ENCODE measurements around the gene CACNA1C. TPM values are rescaled to one million over a fixed set of nuclear protein-coding genes. Genes with fewer than 3 reads are reported as not detected.

CACNA1C gene
- total RNA-seq, 2 donors from 2014 or later = 0.86 to 6.3 TPM

- no peaks in the 10 kb centered on the region for H3K36me3 ChIP-seq (ENCODE audit: control insufficient read depth, insufficient read depth, low read length)
- no peaks in the 10 kb centered on the region for H3K9me3 ChIP-seq (ENCODE audit: control insufficient read depth, low read length)
- H3K27ac ChIP-seq (ENCODE audit: low read depth, low read length) = no peak overlapping the region
- no peak overlapping the region for H3K27ac Mint-ChIP-seq
- WGBS, 2 experiments (ENCODE audit: insufficient coverage in 1 of 2, insufficient read length in 1 of 2) = 89 to 90% methylated on average over 1 to 2 of the region's 2 CpGs
- H3K4me3 Mint-ChIP-seq = no peak overlapping the region
- no peak for DNase-seq
- H3K4me3 ChIP-seq (ENCODE audit: low read length) = no peak overlapping the region
- TF ChIP-seq, protein P1, sequence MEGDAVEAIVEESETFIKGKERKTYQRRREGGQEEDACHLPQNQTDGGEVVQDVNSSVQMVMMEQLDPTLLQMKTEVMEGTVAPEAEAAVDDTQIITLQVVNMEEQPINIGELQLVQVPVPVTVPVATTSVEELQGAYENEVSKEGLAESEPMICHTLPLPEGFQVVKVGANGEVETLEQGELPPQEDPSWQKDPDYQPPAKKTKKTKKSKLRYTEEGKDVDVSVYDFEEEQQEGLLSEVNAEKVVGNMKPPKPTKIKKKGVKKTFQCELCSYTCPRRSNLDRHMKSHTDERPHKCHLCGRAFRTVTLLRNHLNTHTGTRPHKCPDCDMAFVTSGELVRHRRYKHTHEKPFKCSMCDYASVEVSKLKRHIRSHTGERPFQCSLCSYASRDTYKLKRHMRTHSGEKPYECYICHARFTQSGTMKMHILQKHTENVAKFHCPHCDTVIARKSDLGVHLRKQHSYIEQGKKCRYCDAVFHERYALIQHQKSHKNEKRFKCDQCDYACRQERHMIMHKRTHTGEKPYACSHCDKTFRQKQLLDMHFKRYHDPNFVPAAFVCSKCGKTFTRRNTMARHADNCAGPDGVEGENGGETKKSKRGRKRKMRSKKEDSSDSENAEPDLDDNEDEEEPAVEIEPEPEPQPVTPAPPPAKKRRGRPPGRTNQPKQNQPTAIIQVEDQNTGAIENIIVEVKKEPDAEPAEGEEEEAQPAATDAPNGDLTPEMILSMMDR (conservative IDR thresholded peaks at IDR 0.05) = no peak
- no peaks in the 10 kb centered on the region for H3K36me3 Mint-ChIP-seq (ENCODE audit: low read depth)
- no peaks in the 10 kb centered on the region for H3K9me3 Mint-ChIP-seq
- H3K27me3 ChIP-seq (ENCODE audit: control insufficient read depth, insufficient read depth, low read length, poor library complexity, severe bottlenecking) = no peaks in the 10 kb centered on the region
- peaks cover 17% of the 10 kb centered on the region for H3K27me3 Mint-ChIP-seq (ENCODE audit: insufficient read depth)
- peaks cover 12% of the 10 kb centered on the region for H3K4me1 Mint-ChIP-seq
- H3K4me1 ChIP-seq (ENCODE audit: control insufficient read depth, insufficient read depth, low read length) = peaks cover 7% of the 10 kb centered on the region
- H3K9ac ChIP-seq (ENCODE audit: extremely low read depth, low read length, poor library complexity, severe bottlenecking) = no peak overlapping the region
These were observed 126.3 kb downstream of the CACNA1C start for GRCh38 chr12:2179058-2179457.

- Histone ChIP-seq H3K27me3 (ENCODE audit: control insufficient read depth, insufficient read depth, low read length, poor library complexity, severe bottlenecking) (no peaks in the 10 kb centered on the region), H3K9me3 (ENCODE audit: control insufficient read depth, low read length) (no peaks in the 10 kb centered on the region), H3K9ac (ENCODE audit: extremely low read depth, low read length, poor library complexity, severe bottlenecking) (no peak overlapping the region), H3K36me3 (ENCODE audit: control insufficient read depth, insufficient read depth, low read length) (no peaks in the 10 kb centered on the region), H3K4me3 (ENCODE audit: low read length) (no peak overlapping the region), H3K4me1 (ENCODE audit: control insufficient read depth, insufficient read depth, low read length) (peaks cover 7% of the 10 kb centered on the region), H3K27ac (ENCODE audit: low read depth, low read length) (no peak overlapping the region)
- H3K9me3 Mint-ChIP-seq = no peaks in the 10 kb centered on the region
- H3K27me3 Mint-ChIP-seq (ENCODE audit: insufficient read depth) = peaks cover 17% of the 10 kb centered on the region
- 92 to 94% methylated on average over 2 to 8 of the region's 9 CpGs for WGBS, 2 experiments (ENCODE audit: insufficient coverage in 1 of 2, insufficient read length in 1 of 2)
- H3K4me3 Mint-ChIP-seq = no peak overlapping the region
- H3K27ac Mint-ChIP-seq = no peak overlapping the region
- no peak for DNase-seq
- H3K36me3 Mint-ChIP-seq (ENCODE audit: low read depth) = no peaks in the 10 kb centered on the region
- TF ChIP-seq, protein P1 (conservative IDR thresholded peaks at IDR 0.05) = no peak
- peaks cover 21% of the 10 kb centered on the region for H3K4me1 Mint-ChIP-seq
These were observed 127.4 kb downstream of the CACNA1C start for GRCh38 chr12:2179953-2180736.

- no peak overlapping the region for H3K9ac ChIP-seq (ENCODE audit: extremely low read depth, low read length, poor library complexity, severe bottlenecking)
- H3K4me1 ChIP-seq (ENCODE audit: control insufficient read depth, insufficient read depth, low read length) = peaks cover 7% of the 10 kb centered on the region
- H3K9me3 ChIP-seq (ENCODE audit: control insufficient read depth, low read length) = no peaks in the 10 kb centered on the region
- Mint-ChIP-seq H3K27ac (no peak overlapping the region), H3K4me1 (peaks cover 22% of the 10 kb centered on the region), H3K27me3 (ENCODE audit: insufficient read depth) (peaks cover 18% of the 10 kb centered on the region), H3K9me3 (no peaks in the 10 kb centered on the region), H3K4me3 (no peak overlapping the region), H3K36me3 (ENCODE audit: low read depth) (no peaks in the 10 kb centered on the region)
- H3K4me3 ChIP-seq (ENCODE audit: low read length) = no peak overlapping the region
- no peak for DNase-seq
- H3K27ac ChIP-seq (ENCODE audit: low read depth, low read length) = no peak overlapping the region
- no peaks in the 10 kb centered on the region for H3K27me3 ChIP-seq (ENCODE audit: control insufficient read depth, insufficient read depth, low read length, poor library complexity, severe bottlenecking)
- WGBS, 2 experiments (ENCODE audit: insufficient coverage in 1 of 2, insufficient read length in 1 of 2) = 94% methylated on average over 2 of the region's 3 CpGs; no CpG with 5 or more reads in 1 of the 2 experiments
- no peaks in the 10 kb centered on the region for H3K36me3 ChIP-seq (ENCODE audit: control insufficient read depth, insufficient read depth, low read length)
- TF ChIP-seq, protein P1 (conservative IDR thresholded peaks at IDR 0.05) = no peak
These were observed 127.9 kb downstream of the CACNA1C start for GRCh38 chr12:2180737-2181082.

All from endodermal cell (in vitro differentiated cells).